Measurements from ENCODE around the gene EFNA3. TPM values are rescaled to one million over a fixed set of nuclear protein-coding genes. Genes with fewer than 3 reads are reported as not detected.

Gene EFNA3
- total RNA-seq, 4 donors from 2014 or later: 2.3 to 8.7 (median 5.3) TPM

GRCh38 chr1:155049651-155050559 is 28.7 kb upstream of the EFNA3 start:
- H3K4me1 ChIP-seq: peaks cover 0 to 33% (median 12%) of the 10 kb centered on the region in 4 donors
- TF ChIP-seq CTCF (IDR thresholded peaks at IDR 0.05): no peak
- TF ChIP-seq POLR2A (IDR thresholded peaks at IDR 0.05): no peak
- no peak for DNase-seq
- H3K27me3 ChIP-seq: no peaks in the 10 kb centered on the region
- H3K4me3 ChIP-seq: peak overlapping the region; percentile 48 to 85 (median 74)
- H3K27ac ChIP-seq: peak overlapping the region; percentile 77 to 95 (median 92)
- peaks cover 0 to 13% (median 0%) of the 10 kb centered on the region in 3 donors for H3K36me3 ChIP-seq
- H3K9me3 ChIP-seq: no peaks in the 10 kb centered on the region

GRCh38 chr1:155050560-155051341 is 27.9 kb upstream of the EFNA3 start, which contains the start of gene ADAM15:
Gene ADAM15, plus strand, starts transcription at chr1:155051316. Its CDS starts 71 bp downstream, at chr1:155051387.
- H3K4me1 ChIP-seq: peaks cover 0 to 28% (median 12%) of the 10 kb centered on the region in 4 donors
- H3K27ac ChIP-seq: peak within 1 kb of the TSS; percentile 77 to 95 (median 92)
- H3K27me3 ChIP-seq: no peaks in the 10 kb centered on the region
- H3K36me3 ChIP-seq: peaks cover 0 to 22% (median 0%) of the 10 kb centered on the region in 3 donors
- H3K4me3 ChIP-seq: peak within 1 kb of the TSS; percentile 48 to 85 (median 74)
- DNase-seq: peak; percentile 77 to 95 (median 92)
- TF ChIP-seq POLR2A (IDR thresholded peaks at IDR 0.05) (peak; percentile 81 to 88), CTCF (IDR thresholded peaks at IDR 0.05) (peak; percentile 89 to 98 (median 96))
- H3K9me3 ChIP-seq: no peaks in the 10 kb centered on the region

GRCh38 chr1:155051342-155051776 is 27.3 kb upstream of the EFNA3 start:
- Histone ChIP-seq H3K9me3 (no peaks in the 10 kb centered on the region), H3K27ac (peak overlapping the region; percentile 77 to 95 (median 92)), H3K27me3 (no peaks in the 10 kb centered on the region), H3K4me3 (peak overlapping the region; percentile 48 to 85 (median 74)), H3K36me3 (peaks cover 0 to 28% (median 0%) of the 10 kb centered on the region in 3 donors), H3K4me1 (peaks cover 0 to 28% (median 12%) of the 10 kb centered on the region in 4 donors)
- TF ChIP-seq CTCF (IDR thresholded peaks at IDR 0.05) (no peak), POLR2A (IDR thresholded peaks at IDR 0.05) (no peak)
- DNase-seq: no peak

GRCh38 chr1:155051777-155052398 is 26.7 kb upstream of the EFNA3 start:
- Histone ChIP-seq H3K4me1 (peaks cover 0 to 28% (median 12%) of the 10 kb centered on the region in 4 donors), H3K9me3 (no peaks in the 10 kb centered on the region), H3K27ac (peak overlapping the region; percentile 77 to 95 (median 92)), H3K4me3 (peak overlapping the region; percentile 48 to 85 (median 74)), H3K27me3 (no peaks in the 10 kb centered on the region), H3K36me3 (peaks cover 0 to 33% (median 0%) of the 10 kb centered on the region in 3 donors)
- TF ChIP-seq CTCF (IDR thresholded peaks at IDR 0.05) (no peak), POLR2A (IDR thresholded peaks at IDR 0.05) (no peak)
- DNase-seq: peak; percentile 32 to 74 (median 66)
